ENCODE measurements around the gene MYCBPAP. TPM values are rescaled to one million over a fixed set of nuclear protein-coding genes. Genes with fewer than 3 reads are reported as not detected.
A peak's percentile ranks its signal among the peaks of the same experiment; 100 is the strongest.

The MYCBPAP gene
- total and polyA plus RNA-seq, 2 donors from 2014 or later: 0.72 to 2.9 TPM

- TF ChIP-seq CTCF (IDR thresholded peaks at IDR 0.05; ENCODE audit: borderline replicate concordance, extremely low read depth, insufficient read depth): no peak
- no peak overlapping the region for H3K9ac ChIP-seq (ENCODE audit: low read length in 3 of 3)
- peaks cover 0 to 15% (median 14%) of the 10 kb centered on the region in 3 donors for H3K36me3 ChIP-seq (ENCODE audit: control insufficient read depth in 2 of 3, insufficient read depth in 3 of 3, low read length in 3 of 3)
- no peaks in the 10 kb centered on the region for H3K9me3 ChIP-seq (ENCODE audit: control insufficient read depth in 2 of 3, insufficient read depth in 1 of 3, low read length in 3 of 3)
- no peak overlapping the region for H3K27ac ChIP-seq (ENCODE audit: low read depth in 2 of 2, low read length in 2 of 2)
- H3K4me1 ChIP-seq (ENCODE audit: control insufficient read depth in 2 of 3, insufficient read depth in 2 of 3, low read depth in 1 of 3, low read length in 3 of 3): peaks cover 0 to 22% (median 14%) of the 10 kb centered on the region in 3 donors
- FAIRE-seq (no peak), DNase-seq (peak in 3 of 5 donors; percentile 52 to 73 (median 59))
- no peak overlapping the region for H3K4me3 ChIP-seq (ENCODE audit: low read length in 3 of 3)
- H3K27me3 ChIP-seq (ENCODE audit: control insufficient read depth, insufficient read depth, low read length): no peaks in the 10 kb centered on the region
- intact Hi-C loops (cut with DNase I): no loop called here
These were observed 37.8 kb upstream of the MYCBPAP start for GRCh38 chr17:50470426-50470825.

DNA sequence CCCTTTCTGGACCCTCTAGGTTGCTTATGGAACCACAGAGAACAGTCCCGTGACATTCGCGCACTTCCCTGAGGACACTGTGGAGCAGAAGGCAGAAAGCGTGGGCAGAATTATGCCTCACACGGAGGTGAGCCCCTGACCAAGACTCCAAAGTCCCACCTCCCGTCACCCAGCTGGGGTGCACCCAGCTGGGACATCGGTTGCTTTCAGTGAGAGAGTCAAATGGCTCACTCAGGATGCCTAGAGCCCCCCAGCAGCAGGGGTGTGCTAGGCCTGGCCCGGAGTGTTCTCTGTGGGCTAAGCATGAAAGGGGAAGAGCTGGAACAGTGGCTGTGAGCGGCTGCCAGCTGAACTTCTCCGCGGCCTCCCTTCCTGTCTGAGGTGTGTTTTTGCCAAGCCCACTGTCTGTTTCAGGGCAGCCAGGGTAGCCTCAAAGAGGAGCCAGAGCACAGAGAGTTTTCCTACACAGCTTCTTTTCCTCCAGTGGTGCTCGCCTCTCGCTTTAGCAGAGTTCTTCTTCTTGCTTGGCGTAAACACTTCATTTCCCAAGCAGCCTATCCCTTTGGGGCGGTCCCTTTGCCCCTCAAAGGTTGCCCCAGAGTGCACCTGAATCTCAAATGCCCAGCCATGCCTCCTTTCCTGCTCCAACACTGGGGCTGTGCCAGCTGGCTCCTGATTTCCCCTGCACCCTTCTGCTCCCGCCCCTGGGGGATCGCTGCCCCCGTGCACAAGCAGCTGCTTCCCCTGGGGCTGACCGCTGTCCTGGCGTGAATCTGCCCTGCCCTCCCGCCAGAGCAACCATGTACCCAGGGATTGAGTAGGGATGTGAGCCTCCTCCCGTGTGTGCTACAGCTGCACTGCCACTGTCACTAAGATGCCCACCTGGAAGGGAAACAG is 37.0 kb upstream of the MYCBPAP start:
- H3K27me3 ChIP-seq (ENCODE audit: control insufficient read depth, insufficient read depth, low read length): no peaks in the 10 kb centered on the region
- H3K27ac ChIP-seq (ENCODE audit: low read depth in 2 of 2, low read length in 2 of 2): no peak overlapping the region
- FAIRE-seq (no peak), DNase-seq (no peak)
- H3K36me3 ChIP-seq (ENCODE audit: control insufficient read depth in 2 of 3, insufficient read depth in 3 of 3, low read length in 3 of 3): peaks cover 0 to 14% (median 12%) of the 10 kb centered on the region in 3 donors
- no peak for TF ChIP-seq CTCF (IDR thresholded peaks at IDR 0.05; ENCODE audit: borderline replicate concordance, extremely low read depth, insufficient read depth)
- no peak overlapping the region for H3K9ac ChIP-seq (ENCODE audit: low read length in 3 of 3)
- intact Hi-C loops (cut with DNase I): no loop called here
- H3K4me3 ChIP-seq (ENCODE audit: low read length in 3 of 3): no peak overlapping the region
- H3K9me3 ChIP-seq (ENCODE audit: control insufficient read depth in 2 of 3, insufficient read depth in 1 of 3, low read length in 3 of 3): no peaks in the 10 kb centered on the region
- peaks cover 0 to 24% (median 14%) of the 10 kb centered on the region in 3 donors for H3K4me1 ChIP-seq (ENCODE audit: control insufficient read depth in 2 of 3, insufficient read depth in 2 of 3, low read depth in 1 of 3, low read length in 3 of 3)

DNA sequence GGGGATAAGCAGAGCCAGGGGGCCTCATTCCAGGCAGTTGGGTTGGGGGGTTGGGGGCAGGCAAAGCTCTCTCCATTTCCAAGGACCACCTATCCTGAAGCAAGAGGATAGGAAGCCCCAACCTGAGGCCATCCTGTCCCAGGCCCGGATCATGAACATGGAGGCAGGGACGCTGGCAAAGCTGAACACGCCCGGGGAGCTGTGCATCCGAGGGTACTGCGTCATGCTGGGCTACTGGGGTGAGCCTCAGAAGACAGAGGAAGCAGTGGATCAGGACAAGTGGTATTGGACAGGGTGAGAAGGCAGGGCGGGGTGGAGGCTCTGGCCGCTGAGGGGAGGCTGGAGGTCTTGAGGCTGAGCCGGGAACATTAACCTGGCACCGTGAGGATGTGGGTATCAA is 36.0 kb upstream of the MYCBPAP start:
- Histone ChIP-seq H3K27me3 (ENCODE audit: control insufficient read depth, insufficient read depth, low read length) (no peaks in the 10 kb centered on the region), H3K27ac (ENCODE audit: low read depth in 2 of 2, low read length in 2 of 2) (no peak overlapping the region), H3K36me3 (ENCODE audit: control insufficient read depth in 2 of 3, insufficient read depth in 3 of 3, low read length in 3 of 3) (peaks cover 0 to 14% (median 12%) of the 10 kb centered on the region in 3 donors), H3K4me3 (ENCODE audit: low read length in 3 of 3) (no peak overlapping the region), H3K9me3 (ENCODE audit: control insufficient read depth in 2 of 3, insufficient read depth in 1 of 3, low read length in 3 of 3) (no peaks in the 10 kb centered on the region), H3K9ac (ENCODE audit: low read length in 3 of 3) (no peak overlapping the region), H3K4me1 (ENCODE audit: control insufficient read depth in 2 of 3, insufficient read depth in 2 of 3, low read depth in 1 of 3, low read length in 3 of 3) (peaks cover 0 to 24% (median 18%) of the 10 kb centered on the region in 3 donors)
- DNase-seq (no peak), FAIRE-seq (no peak)
- TF ChIP-seq CTCF (IDR thresholded peaks at IDR 0.05; ENCODE audit: borderline replicate concordance, extremely low read depth, insufficient read depth): no peak
- intact Hi-C loops (cut with DNase I): no loop called here

Data from kidney (tissue), 14 donors.